GM13976 (cell line): ENCODE results near the gene CDC14C.

ENCODE experiments used
- DNase-seq: peaks from one replicate; pipeline ENCODE4 v3.0.0; 2012; ENCODE audit warnings: low spot score
- CTCF ChIP-seq: IDR thresholded peaks from 2 replicates; pipeline ENCODE4 v1.5.1; 2012; ENCODE audit warnings: borderline replicate concordance, mild to moderate bottlenecking; ENCODE audit not compliant: insufficient read depth; ENCODE audit errors: extremely low read depth, missing control alignments, control extremely low read depth
- in situ Hi-C: fragments of 300-500 bp; cut with MboI; formaldehyde crosslinking; loops from one replicate; pipeline ENCODE4 v1.12.0; 2022; ENCODE audit warnings: low sequenced_read_pairs, mixed read lengths, inconsistent platforms; ENCODE audit not compliant: unreplicated experiment

Gene CDC14C

GRCh38 chr7:48933549-48934085 lies 9.3 kb downstream of the CDC14C start:
- no peak for DNase-seq
- in situ Hi-C loops: no loop called here

GRCh38 chr7:48938539-48939295 lies 14.4 kb downstream of the CDC14C start:
- in situ Hi-C loops: no loop called here
- no peak for TF ChIP-seq CTCF
- DNase-seq: no peak

More at GRCh38 chr7:48933549-48934085, 9.3 kb downstream of the CDC14C start:
- no peak for TF ChIP-seq CTCF

- no peak for DNase-seq
- in situ Hi-C loops: no loop called here
- no peak for TF ChIP-seq CTCF
Measured at GRCh38 chr7:48943279-48943990, 19.1 kb downstream of the CDC14C start.

GRCh38 chr7:48955916-48956315 lies 31.6 kb downstream of the CDC14C start:
- in situ Hi-C loops: no loop called here
- TF ChIP-seq CTCF: no peak

GRCh38 chr7:48959676-48960075 lies 35.3 kb downstream of the CDC14C start:
- in situ Hi-C loops: no loop called here
- TF ChIP-seq CTCF: no peak
- no peak for DNase-seq

More at GRCh38 chr7:48955916-48956315, 31.6 kb downstream of the CDC14C start:
- no peak for DNase-seq

GRCh38 chr7:48962821-48963505 lies 38.6 kb downstream of the CDC14C start:
- in situ Hi-C loops: no loop called here
- DNase-seq: no peak
- no peak for TF ChIP-seq CTCF
